K562 (cell line): Measurements from ENCODE around the gene CFP. TPM values are rescaled to one million over a fixed set of nuclear protein-coding genes. Genes with fewer than 3 reads are reported as not detected.
A peak's percentile ranks its signal among the peaks of the same experiment; 100 is the strongest.

Source experiments
- BRCA1 ChIP-seq, 2 experiments: fragments of 450-650 bp in 1 of 2; sonication (generic) in 1 of 2; formaldehyde crosslinking in 1 of 2; IDR thresholded peaks; 2 replicates each; pipeline versions ENCODE4 v1.5.0 to v1.6.1; 2017 to 2020; ENCODE audit warnings: mild to moderate bottlenecking in 1 of 2, missing genetic modification reagents in 1 of 2
- CHCHD3 ChIP-seq: fragments of 250-450 bp; sonication (Bioruptor Pico); IDR thresholded peaks from 2 replicates; pipeline ENCODE4 v2.1.2; 2022; ENCODE audit warnings: mild to moderate bottlenecking
- HIVEP1 ChIP-seq: fragments of 250-450 bp; sonication (Bioruptor Pico); IDR thresholded peaks from 2 replicates; pipeline ENCODE4 v1.4.0; 2020; ENCODE audit warnings: mild to moderate bottlenecking
- JUN ChIP-seq, 2 experiments: sonication (generic) in 1 of 2; formaldehyde crosslinking in 1 of 2; IDR thresholded peaks; 2 replicates each; pipeline versions ENCODE4 v1.6.1 to v1.8.0; 2012 to 2022; ENCODE audit warnings: borderline replicate concordance in 2 of 2, mild to moderate bottlenecking in 2 of 2, improper control_type of control experiment in 1 of 2, low read depth in 1 of 2, low read length in 1 of 2, missing genetic modification reagents in 1 of 2
- KHSRP ChIP-seq: fragments of 450-650 bp; IDR thresholded peaks from 2 replicates; pipeline ENCODE4 v1.6.1; 2017
- NBN ChIP-seq: fragments of 450-650 bp; IDR thresholded peaks from 2 replicates; pipeline ENCODE4 v1.6.1; 2016; ENCODE audit warnings: low read depth, mild to moderate bottlenecking
- NFE2L1 ChIP-seq: fragments of 450-650 bp; IDR thresholded peaks from 2 replicates; pipeline ENCODE4 v1.6.1; 2016; ENCODE audit warnings: missing genetic modification characterization, low read depth, mild to moderate bottlenecking, missing compliant biosample characterization, moderate library complexity, borderline replicate concordance
- POLR2H ChIP-seq: IDR thresholded peaks from 2 replicates; pipeline ENCODE4 v1.6.1; 2016; ENCODE audit warnings: missing genetic modification characterization, low read depth, mild to moderate bottlenecking, control low read depth, missing compliant biosample characterization, moderate library complexity
- RBBP5 ChIP-seq: fragments of 200-600 bp; sonication (generic); IDR thresholded peaks from 2 replicates; pipeline ENCODE4 v1.6.1; 2012; ENCODE audit warnings: borderline replicate concordance, mild to moderate bottlenecking, low read length, control low read depth, inconsistent platforms; ENCODE audit not compliant: insufficient read depth, poor library complexity, severe bottlenecking
- SRSF3 ChIP-seq: fragments of 200-400 bp; formaldehyde crosslinking; IDR thresholded peaks from 2 replicates; pipeline ENCODE4 v1.6.1; 2016; ENCODE audit warnings: mild to moderate bottlenecking, low read length, moderate library complexity; ENCODE audit not compliant: insufficient read depth
- TBP ChIP-seq: optimal IDR thresholded peaks from 2 replicates; pipeline ENCODE3; 2011; ENCODE audit warnings: low read depth, low read length, improper control_type of control experiment
- THAP12 ChIP-seq: fragments of 250-450 bp; sonication (Bioruptor Pico); IDR thresholded peaks from 2 replicates; pipeline ENCODE4 v1.9.0; 2021; ENCODE audit warnings: mild to moderate bottlenecking, inconsistent platforms
- ZKSCAN3 ChIP-seq: fragments of 250-450 bp; sonication (Bioruptor Pico); IDR thresholded peaks from 2 replicates; pipeline ENCODE4 v1.4.0; 2020
- ZNF146 ChIP-seq: IDR thresholded peaks from one replicate; pipeline ENCODE4 v1.6.1; 2018; ENCODE audit warnings: missing compliant biosample characterization; ENCODE audit not compliant: unreplicated experiment
- ZNF431 ChIP-seq: sonication (generic); formaldehyde crosslinking; IDR thresholded peaks from 2 replicates; pipeline ENCODE4 v1.8.0; 2022; ENCODE audit warnings: mild to moderate bottlenecking, missing genetic modification reagents
- polyA plus RNA-seq, 8 experiments: library from polyadenylated mRNA; depleted of rRNA in 4 of 8; stranded (reverse) in 5 of 8; unstranded in 3 of 8; fragments of >200 nt; fragmentation: Nextera tagmentation in 2 of 8; fragmentation: Illumina TruSeq in 1 of 8; extraction: Ambion mirVana in 2 of 8; extraction: Trizol in 1 of 8; gene quantifications; 2 replicates each; pipeline versions ENCODE4 v1.2.1 to v1.2.3, GENCODE V29; 2011 to 2014; ENCODE audit warnings: inconsistent platforms in 1 of 8, missing spikeins in 1 of 8
- total RNA-seq, 7 experiments: library from RNA; depleted of rRNA in 6 of 7; stranded (reverse); fragments of >200 nt in 6 of 7; fragmentation: Illumina TruSeq in 2 of 7; extraction: Trizol in 2 of 7; gene quantifications; 2 replicates each; pipeline versions ENCODE4 v1.2.1 to v1.2.3, GENCODE V29; 2011 to 2021; ENCODE audit warnings: low replicate concordance in 1 of 7
- TF ChIP-seq, protein P1 (sequence below), 3 experiments: fragments of 200-800 bp in 1 of 3; sonication (Bioruptor generic) in 1 of 3; sonication (generic) in 1 of 3; formaldehyde crosslinking in 1 of 3; IDR thresholded peaks; 2 replicates each; pipeline versions ENCODE4 v1.6.1 to v1.8.0; 2016 to 2022; ENCODE audit warnings: mild to moderate bottlenecking in 2 of 3, missing compliant biosample characterization in 2 of 3, missing genetic modification characterization in 2 of 3, missing genetic modification reagents in 1 of 3
- TF ChIP-seq, protein P2 (sequence below): fragments of 250-450 bp; sonication (Bioruptor Pico); IDR thresholded peaks from 2 replicates; pipeline ENCODE4 v1.8.0; 2021; ENCODE audit warnings: mild to moderate bottlenecking, moderate library complexity

Gene CFP
- total and polyA plus RNA-seq, 9 of the 15 experiments (the other 6 are each of a cell fraction or from before 2014, with no cell fraction given): 0.18 to 2.0 (median 0.55) TPM

DNA sequence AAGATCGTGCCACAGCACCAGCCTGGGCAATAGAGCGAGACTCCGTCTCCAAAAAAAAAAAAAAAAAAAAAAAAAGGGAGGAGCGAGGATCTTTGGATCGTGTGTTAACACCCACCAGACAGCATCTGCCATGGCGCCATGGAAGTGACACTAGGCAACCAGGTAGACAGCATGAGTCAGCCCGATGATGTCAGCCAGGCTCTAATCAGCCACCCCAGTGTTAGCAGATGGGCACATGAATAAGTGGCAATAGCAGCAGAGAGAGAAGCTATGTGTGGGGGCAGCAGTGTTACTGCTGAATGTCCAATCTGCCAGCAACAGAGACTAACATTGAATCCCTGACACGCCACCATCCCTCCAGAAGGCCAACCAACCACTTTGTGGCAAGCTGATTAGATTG, 16.6 kb downstream of the CFP start (continued):
- TF ChIP-seq, protein P1, sequence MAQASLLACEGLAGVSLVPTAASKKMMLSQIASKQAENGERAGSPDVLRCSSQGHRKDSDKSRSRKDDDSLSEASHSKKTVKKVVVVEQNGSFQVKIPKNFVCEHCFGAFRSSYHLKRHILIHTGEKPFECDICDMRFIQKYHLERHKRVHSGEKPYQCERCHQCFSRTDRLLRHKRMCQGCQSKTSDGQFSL (CRISPR knock-in tag; IDR thresholded peaks at IDR 0.05): no peak
- TF ChIP-seq, protein P1 (tag; IDR thresholded peaks at IDR 0.05): no peak
- TF ChIP-seq JUN (IDR thresholded peaks at IDR 0.05; ENCODE audit: borderline replicate concordance, low read depth, low read length) (peak; percentile 70), JUN (CRISPR knock-in tag; IDR thresholded peaks at IDR 0.05; ENCODE audit: borderline replicate concordance) (no peak), CHCHD3 (CRISPR knock-in tag) (no peak), TBP (no peak), POLR2H (tag) (no peak), ZKSCAN3 (no peak), ZNF431 (CRISPR knock-in tag) (no peak), NFE2L1 (tag) (no peak), NBN (no peak), KHSRP (no peak), BRCA1 (IDR thresholded peaks at IDR 0.05) (no peak), BRCA1 (CRISPR knock-in tag; IDR thresholded peaks at IDR 0.05) (no peak), RBBP5 (no peak), SRSF3 (no peak), ZNF146 (CRISPR knock-in tag) (no peak), HIVEP1 (CRISPR knock-in tag) (no peak), THAP12 (no peak)
- TF ChIP-seq, protein P2, sequence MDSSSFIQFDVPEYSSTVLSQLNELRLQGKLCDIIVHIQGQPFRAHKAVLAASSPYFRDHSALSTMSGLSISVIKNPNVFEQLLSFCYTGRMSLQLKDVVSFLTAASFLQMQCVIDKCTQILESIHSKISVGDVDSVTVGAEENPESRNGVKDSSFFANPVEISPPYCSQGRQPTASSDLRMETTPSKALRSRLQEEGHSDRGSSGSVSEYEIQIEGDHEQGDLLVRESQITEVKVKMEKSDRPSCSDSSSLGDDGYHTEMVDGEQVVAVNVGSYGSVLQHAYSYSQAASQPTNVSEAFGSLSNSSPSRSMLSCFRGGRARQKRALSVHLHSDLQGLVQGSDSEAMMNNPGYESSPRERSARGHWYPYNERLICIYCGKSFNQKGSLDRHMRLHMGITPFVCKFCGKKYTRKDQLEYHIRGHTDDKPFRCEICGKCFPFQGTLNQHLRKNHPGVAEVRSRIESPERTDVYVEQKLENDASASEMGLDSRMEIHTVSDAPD (CRISPR knock-in tag): no peak
